ENCODE results near the gene PKHD1.

The PKHD1 gene

DNA sequence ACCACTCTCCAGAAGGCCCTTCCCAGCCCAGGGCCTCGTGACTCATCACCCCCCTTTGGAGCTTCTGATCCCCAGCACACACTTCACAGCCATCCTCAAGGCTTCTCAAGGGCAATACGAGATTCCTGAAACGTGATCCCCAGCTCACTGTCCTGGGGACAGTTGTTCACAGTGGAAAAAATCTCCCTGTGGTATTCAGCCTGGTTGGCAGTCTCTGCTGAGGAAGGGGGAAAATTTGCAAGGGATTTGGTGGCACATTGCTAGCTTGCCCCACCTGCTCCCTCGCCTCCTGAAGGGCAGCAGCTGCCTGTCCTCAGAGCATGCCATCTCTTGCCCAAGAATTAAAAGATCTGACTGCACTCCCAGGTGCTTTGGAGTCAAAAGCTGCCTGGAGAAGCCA lies 20.7 kb upstream of the PKHD1 start:
- no peak overlapping the region for H3K4me3 ChIP-seq (ENCODE audit: low read depth, low read length)

GRCh38 chr6:52106994-52107393 lies 19.6 kb upstream of the PKHD1 start:
- no peak overlapping the region for H3K4me3 ChIP-seq (ENCODE audit: low read depth, low read length)

- H3K4me3 ChIP-seq (ENCODE audit: low read depth, low read length) = no peak overlapping the region
Observed at GRCh38 chr6:52104979-52105378, 17.6 kb upstream of the PKHD1 start.

GRCh38 chr6:52103623-52104022 lies 16.2 kb upstream of the PKHD1 start:
- no peak overlapping the region for H3K4me3 ChIP-seq (ENCODE audit: low read depth, low read length)

DNA sequence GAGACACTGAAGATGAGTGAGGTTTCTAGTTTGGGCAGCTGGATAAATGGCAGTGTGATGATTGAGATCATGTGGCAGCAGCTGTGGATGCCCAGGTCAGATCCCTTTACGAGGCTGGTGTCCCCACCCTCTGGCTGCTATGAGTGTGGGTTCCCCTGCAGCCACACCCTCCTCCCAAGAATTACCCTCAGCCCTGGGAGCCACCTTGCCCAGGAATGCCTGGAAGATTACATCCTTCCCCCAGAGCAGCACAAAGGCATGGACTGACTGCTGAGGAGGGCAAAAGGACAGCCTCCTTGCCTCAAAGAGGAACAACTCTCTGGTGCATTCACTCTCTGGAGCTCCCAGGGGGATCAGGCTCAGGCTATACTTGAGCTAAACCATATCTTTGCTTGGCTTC lies 15.0 kb upstream of the PKHD1 start:
- no peak overlapping the region for H3K4me3 ChIP-seq (ENCODE audit: low read depth, low read length)

- H3K4me3 ChIP-seq (ENCODE audit: low read depth, low read length) = no peak overlapping the region
Observed at GRCh38 chr6:52098721-52099120, 11.3 kb upstream of the PKHD1 start.

DNA sequence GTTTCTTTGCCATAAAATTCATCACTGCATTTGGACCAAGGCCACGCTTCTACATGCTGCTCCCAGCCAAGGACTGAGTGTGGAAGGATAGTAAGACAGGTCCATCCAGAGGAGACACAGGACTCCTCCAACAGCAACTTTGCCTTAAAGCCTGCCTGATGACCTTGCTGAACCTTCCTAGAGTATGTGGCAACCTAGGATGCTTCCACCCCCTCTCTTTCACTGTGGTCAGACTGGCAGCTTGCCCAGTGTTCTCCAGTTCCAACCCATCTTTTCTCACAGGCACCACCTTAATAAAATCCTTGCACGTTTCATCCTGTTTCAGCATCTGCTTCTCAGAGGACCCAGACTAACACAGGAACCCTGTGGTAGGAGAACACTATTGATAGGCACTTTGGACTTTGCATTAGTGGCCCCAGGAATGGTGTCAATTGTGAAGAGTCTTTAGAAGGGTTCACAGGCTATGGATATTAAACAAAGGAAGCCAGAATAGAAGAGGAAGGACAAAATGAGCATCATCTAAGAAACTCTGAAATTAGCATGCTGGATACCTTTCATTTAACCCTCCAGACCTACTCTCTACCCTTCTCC lies 2.4 kb upstream of the PKHD1 start:
- no peak overlapping the region for H3K4me3 ChIP-seq (ENCODE audit: low read depth, low read length)

GRCh38 chr6:52086741-52087140 lies 672 bp downstream of the PKHD1 start:
- no peak overlapping the region for H3K4me3 ChIP-seq (ENCODE audit: low read depth, low read length)

GRCh38 chr6:52081237-52081636 lies 6.2 kb downstream of the PKHD1 start:
- H3K4me3 ChIP-seq (ENCODE audit: low read depth, low read length) = no peak overlapping the region

DNA sequence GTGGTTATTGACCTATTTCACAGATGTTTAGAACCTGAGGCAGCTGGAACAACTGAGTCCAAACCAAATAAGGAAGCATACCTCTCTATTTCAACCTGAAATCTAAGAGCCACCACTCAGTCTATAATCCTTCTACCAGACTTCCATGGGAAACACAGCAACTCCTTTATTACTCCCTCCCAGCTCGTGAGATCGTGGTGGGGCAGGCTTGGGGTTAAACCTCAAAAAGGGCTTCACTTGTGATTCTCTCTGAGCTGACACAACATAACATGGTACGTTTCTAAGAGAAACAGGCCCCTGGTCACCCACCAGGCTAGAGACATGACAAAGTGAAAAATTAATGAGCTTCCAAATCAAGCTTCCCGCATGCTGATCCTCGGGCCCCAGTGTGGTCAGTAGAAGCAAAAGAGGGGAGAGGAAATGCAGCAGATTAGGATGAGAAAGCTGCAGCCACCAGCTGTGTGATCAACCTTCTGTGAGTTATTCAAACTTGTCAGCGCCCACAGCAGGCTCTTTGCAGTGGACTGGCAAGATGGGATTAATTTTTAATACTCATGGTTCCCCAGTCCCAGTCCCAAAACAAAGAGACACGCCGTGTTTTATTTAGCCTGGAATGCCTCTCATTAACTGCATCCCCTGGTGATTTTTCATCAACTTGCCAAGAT lies 9.3 kb downstream of the PKHD1 start:
- no peak overlapping the region for H3K4me3 ChIP-seq (ENCODE audit: low read depth, low read length)

GRCh38 chr6:52077180-52077884 lies 10.1 kb downstream of the PKHD1 start:
- no peak overlapping the region for H3K4me3 ChIP-seq (ENCODE audit: low read depth, low read length)

GRCh38 chr6:52076791-52077179 lies 10.6 kb downstream of the PKHD1 start:
- H3K4me3 ChIP-seq (ENCODE audit: low read depth, low read length) = no peak overlapping the region

DNA sequence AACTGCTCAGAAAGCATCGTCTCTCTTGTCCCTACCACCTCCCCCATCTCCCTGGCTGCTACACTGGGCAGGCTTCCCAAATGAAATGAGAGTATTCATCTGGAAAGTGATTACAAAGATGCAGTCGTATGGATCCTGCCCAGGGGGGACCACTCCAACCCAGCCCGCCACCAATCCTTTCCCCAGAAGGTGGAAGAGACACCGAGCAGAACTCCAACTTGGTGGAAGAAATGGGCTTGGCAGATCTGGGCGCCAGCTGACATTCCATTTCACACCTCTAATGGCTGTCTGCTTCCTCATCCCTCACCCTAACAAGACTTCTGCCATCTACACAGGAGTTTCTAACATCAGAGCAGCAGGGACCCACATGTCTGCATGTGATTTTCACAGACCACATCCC lies 12.7 kb downstream of the PKHD1 start:
- H3K4me3 ChIP-seq (ENCODE audit: low read depth, low read length) = no peak overlapping the region

DNA sequence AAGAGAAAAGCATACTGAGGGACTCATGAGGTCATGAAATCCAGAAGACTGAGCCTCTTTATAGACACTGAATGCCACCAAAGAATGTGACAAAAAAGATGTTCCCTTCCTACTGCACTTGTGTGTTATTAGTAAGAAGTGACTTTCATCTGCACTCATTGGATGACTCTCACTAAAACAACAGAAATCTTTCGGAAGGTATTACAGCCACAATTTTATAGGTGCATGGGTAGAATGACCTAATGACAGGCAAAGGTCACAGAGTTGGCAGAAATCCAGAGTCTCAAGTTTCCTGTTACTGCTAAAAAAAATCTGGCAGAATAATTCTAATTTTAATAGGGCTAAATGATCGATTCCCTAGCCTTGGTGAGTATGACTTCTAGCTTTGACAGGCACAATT lies 13.3 kb downstream of the PKHD1 start:
- no peak overlapping the region for H3K4me3 ChIP-seq (ENCODE audit: low read depth, low read length)

DNA sequence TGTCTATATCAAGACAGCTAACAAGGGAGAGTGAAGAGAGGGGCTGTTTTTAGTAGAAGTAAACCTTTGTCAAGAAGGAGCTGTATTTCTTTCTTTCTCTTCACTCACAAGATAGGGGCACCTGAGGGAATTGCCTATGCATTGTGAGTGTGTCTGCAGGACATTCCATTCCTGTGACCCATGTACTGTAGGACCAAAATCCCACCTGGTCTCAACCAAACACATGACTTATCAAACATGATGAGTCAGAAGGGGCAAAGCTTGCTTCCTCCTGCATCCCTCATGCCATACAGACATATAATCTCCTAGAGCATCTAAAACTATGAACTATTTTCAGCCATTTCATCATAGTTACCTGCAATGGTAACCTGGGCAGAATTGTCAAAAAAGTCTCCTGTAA lies 21.8 kb downstream of the PKHD1 start:
- H3K4me3 ChIP-seq (ENCODE audit: low read depth, low read length) = no peak overlapping the region

DNA sequence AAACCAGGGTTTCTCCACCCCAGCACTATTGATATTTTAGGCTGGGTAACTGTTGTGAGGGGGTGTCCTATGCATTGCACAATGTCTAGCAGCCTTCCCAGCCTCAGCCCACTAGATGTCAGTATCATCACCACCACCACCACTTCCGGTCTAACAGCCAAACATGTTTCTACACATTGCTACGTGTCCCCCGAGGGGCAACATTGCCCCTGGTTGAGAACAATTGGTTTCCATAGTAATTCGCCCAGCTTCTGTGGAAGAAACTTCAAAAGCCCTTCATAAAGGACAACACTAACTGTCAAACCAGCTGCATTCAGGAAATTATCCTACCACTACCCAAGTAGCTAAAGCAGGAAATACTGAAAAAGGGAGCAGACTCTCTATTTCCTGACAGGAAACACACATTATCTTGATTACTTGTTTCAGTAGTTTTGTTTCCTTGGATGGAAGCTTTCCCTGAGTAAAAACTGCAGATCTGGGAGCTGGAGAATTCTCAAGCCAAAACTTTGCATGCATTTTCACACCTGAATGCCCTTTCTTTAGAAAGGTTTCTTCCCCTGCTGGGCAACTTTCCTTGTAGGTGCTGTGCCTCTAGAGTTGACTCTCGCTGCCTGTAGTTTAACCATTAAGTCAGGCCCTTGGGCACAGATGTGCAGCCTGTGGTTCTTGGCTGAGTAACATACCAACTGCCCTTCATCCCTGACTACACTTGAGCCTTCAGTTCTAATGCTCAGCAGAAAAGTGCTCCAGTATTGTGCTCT lies 23.6 kb downstream of the PKHD1 start:
- H3K4me3 ChIP-seq (ENCODE audit: low read depth, low read length) = no peak overlapping the region

GRCh38 chr6:52061481-52061880 lies 25.9 kb downstream of the PKHD1 start:
- H3K4me3 ChIP-seq (ENCODE audit: low read depth, low read length) = no peak overlapping the region

GRCh38 chr6:52059821-52060220 lies 27.6 kb downstream of the PKHD1 start:
- no peak overlapping the region for H3K4me3 ChIP-seq (ENCODE audit: low read depth, low read length)

GRCh38 chr6:52055451-52055850 lies 32.0 kb downstream of the PKHD1 start:
- no peak overlapping the region for H3K4me3 ChIP-seq (ENCODE audit: low read depth, low read length)

- no peak overlapping the region for H3K4me3 ChIP-seq (ENCODE audit: low read depth, low read length)
Observed at GRCh38 chr6:52053038-52053695, 34.2 kb downstream of the PKHD1 start.

DNA sequence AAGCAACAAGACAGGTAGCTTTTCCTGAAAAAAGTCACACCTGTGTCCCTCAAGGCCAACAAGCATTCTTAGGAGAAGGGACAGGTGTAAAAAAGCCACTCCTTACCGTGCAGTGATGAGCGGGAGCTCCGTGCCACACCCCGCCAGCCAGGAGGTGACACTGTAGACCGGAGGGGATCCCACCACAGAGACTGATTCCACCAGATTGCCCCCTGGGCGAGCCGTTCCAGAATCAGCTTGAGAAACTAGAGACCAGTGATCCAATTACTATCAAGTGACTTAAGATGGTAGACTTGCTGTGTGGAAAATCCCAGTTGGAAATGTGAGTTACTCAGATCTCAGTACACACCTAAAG lies 37.4 kb downstream of the PKHD1 start:
- no peak overlapping the region for H3K4me3 ChIP-seq (ENCODE audit: low read depth, low read length)
